Measurements from ENCODE around the gene EIF4G3. TPM values are rescaled to one million over a fixed set of nuclear protein-coding genes. Genes with fewer than 3 reads are reported as not detected.

EIF4G3 gene
- total and polyA plus RNA-seq, 9 of the 15 experiments (the other 6 are each of a cell fraction or from before 2014, with no cell fraction given), result 6.7 to 40.5 (median 32.1) TPM

- peak; percentile 76 for TF ChIP-seq SAP30 (IDR thresholded peaks at IDR 0.05; ENCODE audit: borderline replicate concordance, insufficient read depth, low read depth, low read length, poor library complexity, severe bottlenecking)
- peak; percentile 96 for TF ChIP-seq RBFOX2 (IDR thresholded peaks at IDR 0.05; ENCODE audit: low read depth, low read length)
- no peak for TF ChIP-seq ZNF707 (CRISPR knock-in tag; conservative IDR thresholded peaks at IDR 0.05)
- TF ChIP-seq, protein P1, sequence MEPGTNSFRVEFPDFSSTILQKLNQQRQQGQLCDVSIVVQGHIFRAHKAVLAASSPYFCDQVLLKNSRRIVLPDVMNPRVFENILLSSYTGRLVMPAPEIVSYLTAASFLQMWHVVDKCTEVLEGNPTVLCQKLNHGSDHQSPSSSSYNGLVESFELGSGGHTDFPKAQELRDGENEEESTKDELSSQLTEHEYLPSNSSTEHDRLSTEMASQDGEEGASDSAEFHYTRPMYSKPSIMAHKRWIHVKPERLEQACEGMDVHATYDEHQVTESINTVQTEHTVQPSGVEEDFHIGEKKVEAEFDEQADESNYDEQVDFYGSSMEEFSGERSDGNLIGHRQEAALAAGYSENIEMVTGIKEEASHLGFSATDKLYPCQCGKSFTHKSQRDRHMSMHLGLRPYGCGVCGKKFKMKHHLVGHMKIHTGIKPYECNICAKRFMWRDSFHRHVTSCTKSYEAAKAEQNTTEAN (CRISPR knock-in tag; IDR thresholded peaks at IDR 0.05), result peak; percentile 91; the same call in 1 of the 2 replicates
- no peak for TF ChIP-seq HES1 (IDR thresholded peaks at IDR 0.05; ENCODE audit: low read depth)
- 0 out of 2 replicates have a peak, but pooled peaks have one; percentile 32 for TF ChIP-seq RBM14 (IDR thresholded peaks at IDR 0.05; ENCODE audit: borderline replicate concordance, insufficient read depth, low read depth, low read length)
- no peak for TF ChIP-seq SIRT6 (IDR thresholded peaks at IDR 0.05; ENCODE audit: low read depth, low read length)
- TF ChIP-seq, protein P2, sequence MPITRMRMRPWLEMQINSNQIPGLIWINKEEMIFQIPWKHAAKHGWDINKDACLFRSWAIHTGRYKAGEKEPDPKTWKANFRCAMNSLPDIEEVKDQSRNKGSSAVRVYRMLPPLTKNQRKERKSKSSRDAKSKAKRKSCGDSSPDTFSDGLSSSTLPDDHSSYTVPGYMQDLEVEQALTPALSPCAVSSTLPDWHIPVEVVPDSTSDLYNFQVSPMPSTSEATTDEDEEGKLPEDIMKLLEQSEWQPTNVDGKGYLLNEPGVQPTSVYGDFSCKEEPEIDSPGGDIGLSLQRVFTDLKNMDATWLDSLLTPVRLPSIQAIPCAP (CRISPR knock-in tag; IDR thresholded peaks at IDR 0.05; ENCODE audit: borderline replicate concordance), result no peak
- peak; percentile 23 for TF ChIP-seq CREB1 (IDR thresholded peaks at IDR 0.05)
- peak; percentile 44; the same call in 1 of the 2 replicates for TF ChIP-seq CREB1 (CRISPR knock-in tag; IDR thresholded peaks at IDR 0.05)
- TF ChIP-seq ILK (tag; IDR thresholded peaks at IDR 0.05; ENCODE audit: borderline replicate concordance, low read depth), result no peak
- no peak for TF ChIP-seq MCM7 (IDR thresholded peaks at IDR 0.05)
- no peak for TF ChIP-seq ADNP (tag; IDR thresholded peaks at IDR 0.05)
- no peak for TF ChIP-seq ZNF253 (CRISPR knock-in tag; conservative IDR thresholded peaks at IDR 0.05)
- no peak for TF ChIP-seq RBM17 (IDR thresholded peaks at IDR 0.05; ENCODE audit: borderline replicate concordance, low read depth, low read length)
- TF ChIP-seq ZNF780A (CRISPR knock-in tag; IDR thresholded peaks at IDR 0.05), result no peak
- TF ChIP-seq, protein P3, sequence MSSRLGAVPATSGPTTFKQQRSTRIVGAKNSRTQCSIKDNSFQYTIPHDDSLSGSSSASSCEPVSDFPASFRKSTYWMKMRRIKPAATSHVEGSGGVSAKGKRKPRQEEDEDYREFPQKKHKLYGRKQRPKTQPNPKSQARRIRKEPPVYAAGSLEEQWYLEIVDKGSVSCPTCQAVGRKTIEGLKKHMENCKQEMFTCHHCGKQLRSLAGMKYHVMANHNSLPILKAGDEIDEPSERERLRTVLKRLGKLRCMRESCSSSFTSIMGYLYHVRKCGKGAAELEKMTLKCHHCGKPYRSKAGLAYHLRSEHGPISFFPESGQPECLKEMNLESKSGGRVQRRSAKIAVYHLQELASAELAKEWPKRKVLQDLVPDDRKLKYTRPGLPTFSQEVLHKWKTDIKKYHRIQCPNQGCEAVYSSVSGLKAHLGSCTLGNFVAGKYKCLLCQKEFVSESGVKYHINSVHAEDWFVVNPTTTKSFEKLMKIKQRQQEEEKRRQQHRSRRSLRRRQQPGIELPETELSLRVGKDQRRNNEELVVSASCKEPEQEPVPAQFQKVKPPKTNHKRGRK (tag; IDR thresholded peaks at IDR 0.05), result no peak
- no peak for TF ChIP-seq MCM5 (IDR thresholded peaks at IDR 0.05; ENCODE audit: low read depth)
- no peak for TF ChIP-seq ZNF766 (CRISPR knock-in tag; conservative IDR thresholded peaks at IDR 0.05)
- peak; percentile 59 for TF ChIP-seq ZBTB17 (CRISPR knock-in tag; IDR thresholded peaks at IDR 0.05)
These were observed 390.3 kb downstream of the EIF4G3 start (continued) for GRCh38 chr1:20786253-20787028.

Data from K562 (cell line).